ENCODE results near the gene C3AR1. TPM values are rescaled to one million over a fixed set of nuclear protein-coding genes. Genes with fewer than 3 reads are reported as not detected.

C3AR1 gene
- total and polyA plus RNA-seq, 2 experiments from 2014 or later = 1.2 to 5.9 TPM

DNA sequence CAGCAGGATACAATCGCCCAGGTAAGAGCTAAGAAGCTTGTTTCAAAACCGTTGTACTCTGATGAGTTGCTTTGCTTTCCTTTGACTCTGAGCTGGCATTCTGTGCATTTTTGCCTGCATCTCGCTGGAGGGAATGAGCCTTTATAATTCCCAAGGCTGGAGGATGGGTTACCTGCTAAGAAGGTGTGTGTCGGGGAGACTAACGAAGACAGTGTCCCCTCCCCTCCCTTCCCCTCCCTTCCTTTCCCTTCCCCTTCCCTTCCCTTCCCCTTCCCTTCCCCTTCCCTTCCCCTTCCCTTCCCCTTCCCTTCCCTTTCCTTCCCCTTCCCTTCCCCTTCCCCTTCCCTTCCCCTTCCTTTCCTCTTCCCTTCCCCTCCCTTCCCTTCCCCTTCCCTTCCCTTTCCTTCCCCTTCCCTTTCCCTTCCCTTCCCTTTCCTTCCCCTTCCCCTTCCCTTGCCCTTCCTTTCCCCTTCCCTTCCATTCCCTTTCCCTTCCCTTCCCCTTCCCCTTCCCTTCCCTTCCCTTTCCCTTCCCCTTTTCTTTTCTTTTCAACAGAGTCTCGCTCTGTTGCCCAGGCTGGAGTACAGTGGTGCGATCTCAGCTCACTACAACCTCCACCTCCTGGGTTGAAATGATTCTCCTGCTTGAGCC, 15.4 kb downstream of the C3AR1 start:
- Histone ChIP-seq H3K36me3 (replicated peaks; ENCODE audit: insufficient read depth, low read depth) (no peaks in the 10 kb centered on the region), H3K79me2 (no peaks in the 10 kb centered on the region), H3K4me3 (no peak overlapping the region), H4K20me1 (ENCODE audit: insufficient read depth, poor library complexity, severe bottlenecking) (peaks cover 4% of the 10 kb centered on the region), H3K4me2 (no peak overlapping the region), H2AFZ (no peak overlapping the region), H3K27me3 (no peaks in the 10 kb centered on the region), H3K9me3 (ENCODE audit: low read depth) (no peaks in the 10 kb centered on the region), H3K9me2 (replicated peaks; ENCODE audit: insufficient read depth) (no peaks in the 10 kb centered on the region), H3K27ac (no peak overlapping the region), H3K4me1 (ENCODE audit: insufficient read depth) (no peaks in the 10 kb centered on the region)
- TF ChIP-seq EZH2phosphoT487 (IDR thresholded peaks at IDR 0.05; ENCODE audit: low read depth, severe bottlenecking, unreplicated experiment) (no peak), EZH2 (IDR thresholded peaks at IDR 0.05; ENCODE audit: borderline replicate concordance) (no peak)
- TF ChIP-seq, protein P1, sequence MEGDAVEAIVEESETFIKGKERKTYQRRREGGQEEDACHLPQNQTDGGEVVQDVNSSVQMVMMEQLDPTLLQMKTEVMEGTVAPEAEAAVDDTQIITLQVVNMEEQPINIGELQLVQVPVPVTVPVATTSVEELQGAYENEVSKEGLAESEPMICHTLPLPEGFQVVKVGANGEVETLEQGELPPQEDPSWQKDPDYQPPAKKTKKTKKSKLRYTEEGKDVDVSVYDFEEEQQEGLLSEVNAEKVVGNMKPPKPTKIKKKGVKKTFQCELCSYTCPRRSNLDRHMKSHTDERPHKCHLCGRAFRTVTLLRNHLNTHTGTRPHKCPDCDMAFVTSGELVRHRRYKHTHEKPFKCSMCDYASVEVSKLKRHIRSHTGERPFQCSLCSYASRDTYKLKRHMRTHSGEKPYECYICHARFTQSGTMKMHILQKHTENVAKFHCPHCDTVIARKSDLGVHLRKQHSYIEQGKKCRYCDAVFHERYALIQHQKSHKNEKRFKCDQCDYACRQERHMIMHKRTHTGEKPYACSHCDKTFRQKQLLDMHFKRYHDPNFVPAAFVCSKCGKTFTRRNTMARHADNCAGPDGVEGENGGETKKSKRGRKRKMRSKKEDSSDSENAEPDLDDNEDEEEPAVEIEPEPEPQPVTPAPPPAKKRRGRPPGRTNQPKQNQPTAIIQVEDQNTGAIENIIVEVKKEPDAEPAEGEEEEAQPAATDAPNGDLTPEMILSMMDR (IDR thresholded peaks at IDR 0.05; ENCODE audit: poor library complexity) = no peak
- 100% methylated on average over 4 of the region's 7 CpGs for WGBS (ENCODE audit: low lambda C conversion rate, missing lambda C conversion rate)
- DNase-seq (ENCODE audit: low spot score) = no peak

DNA sequence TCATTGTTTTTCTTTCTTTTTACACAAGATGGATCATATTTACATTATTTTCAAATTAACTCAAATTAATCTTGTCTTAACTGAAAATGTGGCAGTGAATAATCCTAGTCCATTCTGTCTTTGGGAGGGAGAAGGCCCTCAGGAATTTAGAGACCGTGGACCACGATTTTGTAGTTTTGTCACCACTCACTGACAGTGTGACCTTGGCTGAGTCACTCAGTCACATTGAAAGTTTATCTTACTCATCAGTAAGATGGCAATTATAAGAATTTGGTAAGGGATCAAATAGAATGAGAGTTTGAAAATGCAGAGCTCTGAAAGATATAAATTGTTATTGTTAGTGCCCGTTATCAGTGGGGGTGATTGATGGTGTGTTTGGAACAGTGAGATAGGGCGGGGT, 17.3 kb downstream of the C3AR1 start:
- H3K9me3 ChIP-seq (ENCODE audit: low read depth) = no peaks in the 10 kb centered on the region
- no peak for DNase-seq (ENCODE audit: low spot score)
- H3K4me1 ChIP-seq (ENCODE audit: insufficient read depth) = no peaks in the 10 kb centered on the region
- H3K4me3 ChIP-seq = no peak overlapping the region
- no peaks in the 10 kb centered on the region for H3K36me3 ChIP-seq (replicated peaks; ENCODE audit: insufficient read depth, low read depth)
- H3K9me2 ChIP-seq (replicated peaks; ENCODE audit: insufficient read depth) = no peaks in the 10 kb centered on the region
- H3K4me2 ChIP-seq = no peak overlapping the region
- H4K20me1 ChIP-seq (ENCODE audit: insufficient read depth, poor library complexity, severe bottlenecking) = peaks cover 4% of the 10 kb centered on the region
- no peak overlapping the region for H3K27ac ChIP-seq
- TF ChIP-seq EZH2phosphoT487 (IDR thresholded peaks at IDR 0.05; ENCODE audit: low read depth, severe bottlenecking, unreplicated experiment) = no peak
- TF ChIP-seq, protein P1 (IDR thresholded peaks at IDR 0.05; ENCODE audit: poor library complexity) = no peak
- no peak for TF ChIP-seq EZH2 (IDR thresholded peaks at IDR 0.05; ENCODE audit: borderline replicate concordance)
- 98% methylated on average over 4 of the region's 4 CpGs for WGBS (ENCODE audit: low lambda C conversion rate, missing lambda C conversion rate)
- no peaks in the 10 kb centered on the region for H3K79me2 ChIP-seq
- no peaks in the 10 kb centered on the region for H3K27me3 ChIP-seq
- no peak overlapping the region for H2AFZ ChIP-seq

DNA sequence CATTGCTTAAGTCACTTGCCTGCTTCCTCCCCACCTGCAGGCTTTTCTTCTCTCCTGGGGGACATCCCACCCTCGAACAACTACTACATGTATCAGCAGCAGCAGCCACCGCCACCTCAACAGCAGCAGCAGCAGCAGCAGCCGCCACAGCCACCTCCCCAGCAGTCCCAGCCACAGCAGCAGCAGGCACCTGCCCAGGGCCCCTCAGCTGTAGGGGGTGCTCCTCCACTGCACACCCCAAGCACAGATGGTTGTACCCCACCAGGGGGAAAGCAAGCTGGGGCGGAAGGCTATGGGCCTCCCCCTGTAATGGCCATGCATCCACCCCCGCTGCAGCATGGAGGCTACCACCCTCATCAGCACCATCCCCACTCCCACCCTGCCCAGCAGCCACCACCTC, 18.3 kb downstream of the C3AR1 start:
- H3K36me3 ChIP-seq (replicated peaks; ENCODE audit: insufficient read depth, low read depth) = no peaks in the 10 kb centered on the region
- H3K27me3 ChIP-seq = no peaks in the 10 kb centered on the region
- no peaks in the 10 kb centered on the region for H3K9me2 ChIP-seq (replicated peaks; ENCODE audit: insufficient read depth)
- DNase-seq (ENCODE audit: low spot score) = no peak
- H2AFZ ChIP-seq = no peak overlapping the region
- 98% methylated on average over 5 of the region's 5 CpGs for WGBS (ENCODE audit: low lambda C conversion rate, missing lambda C conversion rate)
- no peak overlapping the region for H3K27ac ChIP-seq
- TF ChIP-seq, protein P1 (IDR thresholded peaks at IDR 0.05; ENCODE audit: poor library complexity) = no peak
- TF ChIP-seq EZH2phosphoT487 (IDR thresholded peaks at IDR 0.05; ENCODE audit: low read depth, severe bottlenecking, unreplicated experiment) = no peak
- TF ChIP-seq EZH2 (IDR thresholded peaks at IDR 0.05; ENCODE audit: borderline replicate concordance) = no peak
- no peak overlapping the region for H3K4me3 ChIP-seq
- H3K4me2 ChIP-seq = no peak overlapping the region
- no peaks in the 10 kb centered on the region for H3K79me2 ChIP-seq
- no peaks in the 10 kb centered on the region for H3K9me3 ChIP-seq (ENCODE audit: low read depth)
- H4K20me1 ChIP-seq (ENCODE audit: insufficient read depth, poor library complexity, severe bottlenecking) = peaks cover 4% of the 10 kb centered on the region
- H3K4me1 ChIP-seq (ENCODE audit: insufficient read depth) = no peaks in the 10 kb centered on the region
